Activated T-cell treated with anti-CD3 and anti-CD28 coated beads for 24 hours (primary cell): Measurements from ENCODE around the gene AGPS.
"Not testable (repeated sequence)": the region's sequence is repeated elsewhere in the genome, so short reads cannot be mapped to it uniquely, and the experiment has no call there.

Experiments
- DNase-seq: peaks from one replicate; pipeline ENCODE4 v3.0.0-alpha.2; 2020; ENCODE audit warnings: low read depth

Gene AGPS

GRCh38 chr2:177385151-177385550 is 7.4 kb upstream of the AGPS start:
- DNase-seq: no peak

GRCh38 chr2:177391822-177392372 is 676 bp upstream of the AGPS start:
- DNase-seq: no peak

- no peak for DNase-seq
Observed at GRCh38 chr2:177393203-177393755, 706 bp downstream of the AGPS start.

- no peak for DNase-seq
Observed at GRCh38 chr2:177393824-177394593, 1.4 kb downstream of the AGPS start.

- DNase-seq: no peak
Observed at GRCh38 chr2:177394594-177394973, 2.0 kb downstream of the AGPS start.

- no peak for DNase-seq
Observed at GRCh38 chr2:177395351-177396065, 2.9 kb downstream of the AGPS start.

- no peak for DNase-seq
Observed at GRCh38 chr2:177396703-177397460, 4.3 kb downstream of the AGPS start.

GRCh38 chr2:177397481-177398289 is 5.1 kb downstream of the AGPS start:
- DNase-seq: no peak

- DNase-seq: no peak
Observed at GRCh38 chr2:177398290-177398683, 5.7 kb downstream of the AGPS start.

- DNase-seq: no peak
Observed at GRCh38 chr2:177398791-177399190, 6.2 kb downstream of the AGPS start.

GRCh38 chr2:177399376-177399775 is 6.8 kb downstream of the AGPS start:
- DNase-seq: no peak

GRCh38 chr2:177400337-177400923 is 7.9 kb downstream of the AGPS start:
- no peak for DNase-seq

GRCh38 chr2:177402096-177402495 is 9.5 kb downstream of the AGPS start:
- no peak for DNase-seq

- no peak for DNase-seq
Observed at GRCh38 chr2:177403838-177404237, 11.3 kb downstream of the AGPS start.

- no peak for DNase-seq
Observed at GRCh38 chr2:177404243-177404642, 11.7 kb downstream of the AGPS start.

GRCh38 chr2:177405029-177405692 is 12.6 kb downstream of the AGPS start:
- no peak for DNase-seq

GRCh38 chr2:177406182-177406581 is 13.6 kb downstream of the AGPS start:
- DNase-seq: no peak

GRCh38 chr2:177407031-177407430 is 14.5 kb downstream of the AGPS start:
- no peak for DNase-seq

- DNase-seq: not testable (repeated sequence)
Observed at GRCh38 chr2:177410629-177411028, 18.1 kb downstream of the AGPS start.

GRCh38 chr2:177413703-177414102 is 21.1 kb downstream of the AGPS start:
- no peak for DNase-seq
